ENCODE data around the gene CACNA1G. TPM values are rescaled to one million over a fixed set of nuclear protein-coding genes. Genes with fewer than 3 reads are reported as not detected.

Gene CACNA1G
- polyA plus RNA-seq, 1 donor from 2014 or later: 10.9 TPM

GRCh38 chr17:50615828-50616227, 55.3 kb downstream of the CACNA1G start:
- no peaks in the 10 kb centered on the region for H3F3A ChIP-seq (ENCODE audit: insufficient read depth, low read length, poor library complexity, severe bottlenecking)
- no peaks in the 10 kb centered on the region for H3K79me2 ChIP-seq (replicated peaks; ENCODE audit: insufficient read depth, low read length)
- H3K27me3 ChIP-seq (ENCODE audit: insufficient read depth, low read depth, low read length): no peaks in the 10 kb centered on the region
- H3K9me3 ChIP-seq (ENCODE audit: low read length): no peaks in the 10 kb centered on the region
- no peaks in the 10 kb centered on the region for H4K20me1 ChIP-seq (ENCODE audit: insufficient read depth)
- H3K27ac ChIP-seq (ENCODE audit: low read length): no peak overlapping the region
- no peaks in the 10 kb centered on the region for H3K36me3 ChIP-seq (ENCODE audit: insufficient read depth, low read length)
- H2AFZ ChIP-seq (ENCODE audit: low read depth, low read length): no peak overlapping the region
- H3K9ac ChIP-seq (ENCODE audit: low read length): no peak overlapping the region
- H3K4me3 ChIP-seq (ENCODE audit: low read length): no peak overlapping the region
- H3K4me2 ChIP-seq (ENCODE audit: low read length): no peak overlapping the region
- no peaks in the 10 kb centered on the region for H3K9me2 ChIP-seq (ENCODE audit: insufficient read depth, low read length)
- TF ChIP-seq EP300 (conservative IDR thresholded peaks at IDR 0.05; ENCODE audit: poor library complexity, severe bottlenecking) (no peak), POLR2AphosphoS5 (IDR thresholded peaks at IDR 0.05) (no peak)

GRCh38 chr17:50618300-50618699, 57.8 kb downstream of the CACNA1G start:
- H3K9me3 ChIP-seq (ENCODE audit: low read length): no peaks in the 10 kb centered on the region
- H3K27ac ChIP-seq (ENCODE audit: low read length): no peak overlapping the region
- H2AFZ ChIP-seq (ENCODE audit: low read depth, low read length): no peak overlapping the region
- no peaks in the 10 kb centered on the region for H3K9me2 ChIP-seq (ENCODE audit: insufficient read depth, low read length)
- no peaks in the 10 kb centered on the region for H4K20me1 ChIP-seq (ENCODE audit: insufficient read depth)
- no peaks in the 10 kb centered on the region for H3K79me2 ChIP-seq (replicated peaks; ENCODE audit: insufficient read depth, low read length)
- no peaks in the 10 kb centered on the region for H3K27me3 ChIP-seq (ENCODE audit: insufficient read depth, low read depth, low read length)
- no peaks in the 10 kb centered on the region for H3F3A ChIP-seq (ENCODE audit: insufficient read depth, low read length, poor library complexity, severe bottlenecking)
- H3K36me3 ChIP-seq (ENCODE audit: insufficient read depth, low read length): no peaks in the 10 kb centered on the region
- no peak overlapping the region for H3K4me3 ChIP-seq (ENCODE audit: low read length)
- no peak overlapping the region for H3K4me2 ChIP-seq (ENCODE audit: low read length)
- H3K9ac ChIP-seq (ENCODE audit: low read length): no peak overlapping the region
- TF ChIP-seq CTCF (IDR thresholded peaks at IDR 0.05; ENCODE audit: poor library complexity, severe bottlenecking): no peak
- TF ChIP-seq REST (IDR thresholded peaks at IDR 0.05; ENCODE audit: borderline replicate concordance): no peak
- TF ChIP-seq EZH2 (IDR thresholded peaks at IDR 0.05; ENCODE audit: borderline replicate concordance, insufficient read depth, low read length, poor library complexity, severe bottlenecking): no peak
- no peak for TF ChIP-seq SMC3 (conservative IDR thresholded peaks at IDR 0.05; ENCODE audit: poor library complexity)
- TF ChIP-seq RAD21 (conservative IDR thresholded peaks at IDR 0.05): no peak
- TF ChIP-seq EP300 (conservative IDR thresholded peaks at IDR 0.05; ENCODE audit: poor library complexity, severe bottlenecking): no peak
- no peak for TF ChIP-seq MXI1 (conservative IDR thresholded peaks at IDR 0.05; ENCODE audit: poor library complexity, severe bottlenecking)
- no peak for TF ChIP-seq TAF1 (IDR thresholded peaks at IDR 0.05; ENCODE audit: low read depth)
- TF ChIP-seq POLR2AphosphoS5 (IDR thresholded peaks at IDR 0.05): no peak

DNA sequence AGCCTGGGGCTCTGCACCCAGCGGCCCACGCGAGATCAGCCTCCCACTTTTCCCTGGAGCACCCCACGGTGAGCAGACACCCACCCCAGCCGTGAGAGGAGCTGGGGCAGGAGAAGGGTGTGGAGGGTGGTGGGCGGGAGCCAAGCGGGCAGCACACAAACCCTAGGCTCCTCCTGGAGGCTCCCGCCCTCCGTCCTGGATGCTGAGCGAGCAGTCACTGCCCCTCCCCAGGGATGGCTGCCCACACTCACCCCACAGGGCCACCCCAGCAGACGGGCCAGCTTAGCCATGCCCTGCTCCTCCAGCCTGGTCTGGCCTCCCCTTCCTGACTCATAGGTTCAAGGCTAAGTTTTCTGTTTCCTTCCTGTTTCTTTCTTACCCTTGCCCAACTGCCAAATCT, 58.4 kb downstream of the CACNA1G start:
- Histone ChIP-seq H3K79me2 (replicated peaks; ENCODE audit: insufficient read depth, low read length) (no peaks in the 10 kb centered on the region), H3F3A (ENCODE audit: insufficient read depth, low read length, poor library complexity, severe bottlenecking) (no peaks in the 10 kb centered on the region), H3K9ac (ENCODE audit: low read length) (no peak overlapping the region), H3K4me2 (ENCODE audit: low read length) (no peak overlapping the region), H3K9me3 (ENCODE audit: low read length) (no peaks in the 10 kb centered on the region), H3K27ac (ENCODE audit: low read length) (no peak overlapping the region), H3K27me3 (ENCODE audit: insufficient read depth, low read depth, low read length) (no peaks in the 10 kb centered on the region), H3K4me3 (ENCODE audit: low read length) (no peak overlapping the region), H3K36me3 (ENCODE audit: insufficient read depth, low read length) (no peaks in the 10 kb centered on the region), H2AFZ (ENCODE audit: low read depth, low read length) (no peak overlapping the region), H3K9me2 (ENCODE audit: insufficient read depth, low read length) (no peaks in the 10 kb centered on the region), H4K20me1 (ENCODE audit: insufficient read depth) (no peaks in the 10 kb centered on the region)
- no peak for TF ChIP-seq POLR2AphosphoS5 (IDR thresholded peaks at IDR 0.05)
- no peak for TF ChIP-seq SMC3 (conservative IDR thresholded peaks at IDR 0.05; ENCODE audit: poor library complexity)
- no peak for TF ChIP-seq EP300 (conservative IDR thresholded peaks at IDR 0.05; ENCODE audit: poor library complexity, severe bottlenecking)
- TF ChIP-seq EZH2 (IDR thresholded peaks at IDR 0.05; ENCODE audit: borderline replicate concordance, insufficient read depth, low read length, poor library complexity, severe bottlenecking): no peak
- no peak for TF ChIP-seq TAF1 (IDR thresholded peaks at IDR 0.05; ENCODE audit: low read depth)
- TF ChIP-seq REST (IDR thresholded peaks at IDR 0.05; ENCODE audit: borderline replicate concordance): no peak
- TF ChIP-seq MXI1 (conservative IDR thresholded peaks at IDR 0.05; ENCODE audit: poor library complexity, severe bottlenecking): no peak
- TF ChIP-seq RAD21 (conservative IDR thresholded peaks at IDR 0.05): no peak
- no peak for TF ChIP-seq CTCF (IDR thresholded peaks at IDR 0.05; ENCODE audit: poor library complexity, severe bottlenecking)

All from neural cell (in vitro differentiated cells).